Activated CD4-positive, alpha-beta T cell treated with anti-CD3 and anti-CD28 coated beads for 24 hours (primary cell): ENCODE results near the gene CDK5RAP2.

Experiments used
- DNase-seq, 2 donors: peaks; one replicate each; pipeline ENCODE4 v3.0.0-alpha.2; 2020; ENCODE audit warnings: low read depth in 2 of 2

CDK5RAP2 gene

DNA sequence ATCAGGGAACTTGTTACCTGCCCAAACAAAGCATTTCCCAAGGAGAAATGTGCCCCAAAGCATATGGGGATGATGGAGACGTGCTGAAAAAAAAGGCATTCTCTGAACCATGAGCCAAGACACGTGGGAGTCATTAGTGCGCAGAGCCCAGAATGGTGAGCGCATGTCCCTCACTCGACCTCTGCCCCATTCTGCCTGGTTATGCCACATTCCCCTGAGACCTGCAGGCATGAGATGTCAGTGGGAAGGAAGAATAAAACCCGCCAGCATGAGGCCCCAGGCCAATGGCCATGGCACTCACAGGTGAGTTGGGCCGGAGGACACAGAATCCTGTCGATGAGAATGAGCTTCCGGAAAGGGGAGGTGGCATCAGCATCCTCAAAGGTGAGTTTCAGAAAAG, 228.9 kb downstream of the CDK5RAP2 start:
- no peak for DNase-seq

DNA sequence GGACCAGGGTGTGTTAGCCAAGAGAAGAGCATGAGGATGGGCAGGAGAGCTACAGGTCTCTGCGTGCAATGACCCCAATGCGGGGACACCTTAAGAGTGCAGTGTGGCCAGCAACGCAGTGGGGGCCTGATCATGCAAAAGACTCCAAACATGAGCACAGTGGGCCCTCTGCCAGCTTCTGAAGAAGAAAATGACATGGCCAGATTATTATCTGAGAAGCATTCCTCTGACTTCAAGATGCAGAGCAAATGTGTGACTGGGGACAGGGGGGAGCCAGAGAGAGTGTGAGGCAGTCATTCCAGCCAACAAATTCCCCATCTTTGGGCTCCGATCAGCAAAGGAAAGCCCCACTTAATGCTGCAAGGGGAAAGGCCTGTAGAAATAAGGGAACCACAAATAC, 229.4 kb downstream of the CDK5RAP2 start:
- DNase-seq = no peak

DNA sequence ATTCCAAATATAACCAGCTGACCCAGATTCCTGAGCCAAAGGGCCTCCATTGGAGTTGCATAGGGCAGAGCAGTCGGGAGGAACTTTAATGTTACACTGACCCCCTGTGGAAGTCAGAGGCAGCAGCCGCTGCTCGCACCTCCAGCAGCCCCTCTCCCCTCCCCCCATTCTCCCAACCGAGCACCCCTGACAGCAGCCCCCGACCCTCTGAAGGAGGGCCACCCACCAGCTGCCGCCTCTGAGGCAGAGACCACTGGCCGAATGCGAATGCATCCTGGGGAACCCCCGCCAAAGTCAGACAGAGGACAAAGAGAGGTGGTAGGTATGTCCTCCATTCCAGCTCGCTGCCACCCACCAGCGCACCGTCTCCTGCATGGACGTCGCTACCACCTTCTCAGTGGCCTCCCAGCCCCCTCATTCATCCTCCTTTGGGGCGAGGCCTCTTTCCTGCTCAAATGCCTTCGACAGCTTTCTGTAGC, 231.0 kb downstream of the CDK5RAP2 start:
- DNase-seq = no peak

DNA sequence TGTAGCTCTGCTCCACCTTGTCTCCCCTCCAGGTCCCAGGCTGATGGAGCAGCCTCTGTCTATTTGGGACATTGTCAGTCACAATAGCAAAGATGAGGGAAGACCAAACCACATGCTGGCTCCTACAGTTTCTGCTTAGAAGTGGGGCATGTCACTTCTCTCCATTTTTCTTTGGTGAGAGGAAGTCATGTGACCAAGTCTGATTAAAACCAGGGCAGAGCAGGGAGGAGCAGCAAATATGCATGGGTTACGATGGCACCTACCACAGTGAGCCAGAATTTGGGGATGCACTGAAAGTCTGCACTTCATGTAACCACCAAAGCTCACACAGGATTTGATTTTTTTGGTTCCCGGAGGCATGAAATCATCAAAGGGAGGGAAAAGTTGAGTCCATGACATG, 234.6 kb downstream of the CDK5RAP2 start:
- no peak for DNase-seq

DNA sequence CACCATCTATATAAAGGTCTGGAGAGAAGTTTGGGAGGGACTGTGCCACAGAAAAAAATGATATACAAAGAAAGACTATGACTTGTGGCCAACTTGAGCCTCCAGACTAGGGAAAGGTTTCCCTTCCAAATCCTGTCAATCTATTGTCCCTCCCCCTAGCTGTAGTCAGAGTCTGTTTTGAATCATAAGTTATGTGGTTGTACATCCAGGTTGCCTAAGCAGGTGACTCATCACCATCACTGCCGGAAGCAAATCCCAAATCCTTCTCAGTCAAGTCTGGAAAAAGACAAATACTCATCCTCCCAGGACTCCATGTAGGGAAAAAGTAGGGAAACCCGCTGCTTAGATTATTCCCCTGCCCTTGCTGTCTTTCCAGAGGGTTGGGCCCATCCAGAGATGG, 235.7 kb downstream of the CDK5RAP2 start:
- no peak for DNase-seq

DNA sequence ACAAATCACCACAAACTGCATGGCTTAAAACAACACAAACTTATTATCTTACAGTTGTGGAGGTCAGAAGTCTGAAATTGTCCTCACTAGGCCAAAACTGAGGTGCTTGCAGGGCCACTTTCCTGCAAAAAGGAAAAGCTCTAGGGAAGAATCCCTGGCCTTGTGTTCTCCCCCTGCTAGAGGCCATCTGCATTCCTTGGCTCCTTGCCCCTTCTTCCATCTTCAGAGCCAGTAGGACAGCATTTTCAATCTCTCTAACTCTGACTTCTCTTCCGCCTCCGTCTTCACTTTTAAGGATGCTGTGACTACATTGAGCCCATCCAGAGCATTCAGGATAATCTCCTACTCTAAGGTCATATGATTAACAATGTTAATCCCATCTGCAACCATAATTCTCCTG, 236.6 kb downstream of the CDK5RAP2 start:
- DNase-seq = no peak
